ENCODE data around the gene WDR82.
A peak's percentile ranks its signal among the peaks of the same experiment; 100 is the strongest.
"Not testable (repeated sequence)": the region's sequence is repeated elsewhere in the genome, so short reads cannot be mapped to it uniquely, and the experiment has no call there.

WDR82 gene

DNA sequence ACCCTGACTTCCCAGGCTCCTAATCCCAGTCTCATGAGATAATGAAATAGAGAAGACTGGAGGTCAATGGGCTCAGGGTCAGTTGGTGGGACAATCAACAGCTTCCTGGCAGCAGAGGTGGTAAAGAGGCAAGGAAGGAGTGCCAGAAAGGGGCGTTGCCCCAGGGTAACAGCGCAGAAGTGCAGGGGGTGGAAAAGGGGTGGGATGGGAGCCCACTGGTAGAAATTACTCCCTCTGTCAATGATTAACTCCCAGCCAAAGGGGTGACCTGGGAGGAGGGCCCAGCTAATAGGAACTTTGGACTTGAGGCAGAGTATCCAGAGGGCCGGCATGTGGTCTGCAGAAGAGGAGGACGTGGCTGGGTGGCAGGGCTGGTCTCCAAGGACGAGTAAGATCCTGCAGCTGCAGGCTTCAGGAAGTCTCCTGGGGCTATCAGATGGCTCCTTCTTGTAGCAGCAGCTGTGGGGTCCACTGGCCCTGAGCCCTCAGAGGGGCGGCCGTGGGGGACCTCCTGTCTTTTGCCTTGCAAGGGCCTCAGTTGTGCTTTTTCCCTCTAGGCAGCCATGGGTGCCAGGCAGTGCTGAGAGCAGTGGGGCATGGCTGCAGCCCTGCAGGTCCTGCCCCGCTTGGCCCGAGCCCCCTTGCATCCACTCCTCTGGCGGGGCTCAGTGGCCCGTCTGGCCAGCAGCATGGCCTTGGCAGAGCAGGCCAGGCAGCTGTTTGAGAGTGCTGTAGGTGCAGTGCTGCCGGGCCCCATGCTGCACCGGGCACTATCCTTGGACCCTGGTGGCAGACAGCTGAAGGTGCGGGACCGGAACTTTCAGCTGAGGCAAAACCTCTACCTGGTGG is 11.5 kb upstream of the WDR82 start:
- Histone ChIP-seq H3K36me3 (no peaks in the 10 kb centered on the region; the same call in 1 of the 2 replicates), H3K27ac (no peak overlapping the region), H3K9me3 (ENCODE audit: severe bottlenecking) (no peaks in the 10 kb centered on the region), H3K27me3 (ENCODE audit: insufficient read depth, low read depth, severe bottlenecking) (no peaks in the 10 kb centered on the region), H3K4me3 (ENCODE audit: low read depth, low read length) (no peak overlapping the region)
- DNase-seq: no peak
- TF ChIP-seq, protein P1, sequence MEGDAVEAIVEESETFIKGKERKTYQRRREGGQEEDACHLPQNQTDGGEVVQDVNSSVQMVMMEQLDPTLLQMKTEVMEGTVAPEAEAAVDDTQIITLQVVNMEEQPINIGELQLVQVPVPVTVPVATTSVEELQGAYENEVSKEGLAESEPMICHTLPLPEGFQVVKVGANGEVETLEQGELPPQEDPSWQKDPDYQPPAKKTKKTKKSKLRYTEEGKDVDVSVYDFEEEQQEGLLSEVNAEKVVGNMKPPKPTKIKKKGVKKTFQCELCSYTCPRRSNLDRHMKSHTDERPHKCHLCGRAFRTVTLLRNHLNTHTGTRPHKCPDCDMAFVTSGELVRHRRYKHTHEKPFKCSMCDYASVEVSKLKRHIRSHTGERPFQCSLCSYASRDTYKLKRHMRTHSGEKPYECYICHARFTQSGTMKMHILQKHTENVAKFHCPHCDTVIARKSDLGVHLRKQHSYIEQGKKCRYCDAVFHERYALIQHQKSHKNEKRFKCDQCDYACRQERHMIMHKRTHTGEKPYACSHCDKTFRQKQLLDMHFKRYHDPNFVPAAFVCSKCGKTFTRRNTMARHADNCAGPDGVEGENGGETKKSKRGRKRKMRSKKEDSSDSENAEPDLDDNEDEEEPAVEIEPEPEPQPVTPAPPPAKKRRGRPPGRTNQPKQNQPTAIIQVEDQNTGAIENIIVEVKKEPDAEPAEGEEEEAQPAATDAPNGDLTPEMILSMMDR (IDR thresholded peaks at IDR 0.05; ENCODE audit: low read depth, low read length): no peak

DNA sequence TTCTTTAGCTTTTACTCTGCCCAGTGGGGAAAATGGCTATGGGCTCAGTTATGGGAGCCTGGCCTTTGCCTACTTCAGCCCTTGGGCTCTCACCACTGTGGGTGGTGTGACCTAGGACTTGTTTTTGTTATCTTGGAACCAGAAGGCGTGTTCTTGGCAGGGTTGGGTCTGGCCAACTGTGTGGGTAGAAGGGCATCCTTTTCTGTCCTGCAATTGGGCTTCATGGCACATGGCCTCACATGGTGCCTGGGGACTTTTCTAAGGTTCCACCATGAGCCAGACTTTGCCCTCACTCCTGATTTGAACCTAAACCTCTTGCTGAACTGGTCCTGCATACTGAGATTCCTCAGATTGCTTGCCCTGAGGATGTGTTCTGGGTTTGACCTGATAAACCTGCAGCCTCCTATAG is 10.9 kb upstream of the WDR82 start:
- Histone ChIP-seq H3K9me3 (ENCODE audit: severe bottlenecking) (no peaks in the 10 kb centered on the region), H3K27me3 (ENCODE audit: insufficient read depth, low read depth, severe bottlenecking) (no peaks in the 10 kb centered on the region), H3K27ac (no peak overlapping the region), H3K4me3 (ENCODE audit: low read depth, low read length) (no peak overlapping the region), H3K36me3 (no peaks in the 10 kb centered on the region; the same call in 1 of the 2 replicates)
- DNase-seq: no peak
- TF ChIP-seq, protein P1 (IDR thresholded peaks at IDR 0.05; ENCODE audit: low read depth, low read length): no peak

DNA sequence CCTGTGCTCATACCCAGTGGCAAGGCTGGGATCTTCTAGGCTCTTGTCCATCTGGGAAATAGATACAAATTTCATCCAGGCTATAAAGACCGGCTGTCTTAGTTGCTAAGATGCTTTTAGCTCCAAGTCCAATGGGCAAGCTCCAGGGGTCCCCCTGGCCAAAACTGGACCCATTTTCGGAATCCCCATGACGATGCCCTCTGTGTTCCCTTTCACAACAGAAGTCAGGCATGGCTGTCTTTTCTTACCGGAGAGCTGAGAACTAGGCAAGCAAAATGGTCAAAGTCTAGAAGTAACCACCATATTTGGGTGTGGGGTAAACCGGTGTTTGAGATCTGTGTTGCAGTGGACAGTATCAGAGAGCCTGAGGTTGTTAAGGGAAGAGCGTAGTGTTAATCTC is 10.2 kb upstream of the WDR82 start:
- TF ChIP-seq, protein P1 (IDR thresholded peaks at IDR 0.05; ENCODE audit: low read depth, low read length): no peak
- H3K9me3 ChIP-seq (ENCODE audit: severe bottlenecking): no peaks in the 10 kb centered on the region
- no peaks in the 10 kb centered on the region for H3K27me3 ChIP-seq (ENCODE audit: insufficient read depth, low read depth, severe bottlenecking)
- no peak for DNase-seq
- no peak overlapping the region for H3K4me3 ChIP-seq (ENCODE audit: low read depth, low read length)
- H3K36me3 ChIP-seq: no peaks in the 10 kb centered on the region; the same call in 1 of the 2 replicates
- no peak overlapping the region for H3K27ac ChIP-seq

DNA sequence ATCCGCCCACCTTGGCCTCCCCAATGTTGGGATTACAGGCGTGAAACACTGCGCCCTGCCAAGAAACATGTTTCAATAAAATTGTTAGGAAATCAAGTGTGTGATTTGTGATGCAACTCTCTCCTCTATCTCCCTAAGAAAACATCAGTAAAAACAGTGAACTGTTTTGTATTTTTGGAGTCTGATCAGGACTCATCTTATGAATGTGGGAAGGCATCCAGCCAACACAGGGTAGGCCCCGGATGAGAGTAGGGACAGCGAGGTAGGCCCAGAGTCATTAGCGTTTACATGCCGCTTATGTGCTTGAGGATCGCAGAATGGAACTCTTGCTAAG is 8.3 kb upstream of the WDR82 start:
- Histone ChIP-seq H3K27me3 (ENCODE audit: insufficient read depth, low read depth, severe bottlenecking) (no peaks in the 10 kb centered on the region), H3K36me3 (no peaks in the 10 kb centered on the region; the same call in 1 of the 2 replicates), H3K4me3 (ENCODE audit: low read depth, low read length) (peak overlapping the region; percentile 60; the same call in 1 of the 2 replicates), H3K27ac (no peak overlapping the region), H3K9me3 (ENCODE audit: severe bottlenecking) (no peaks in the 10 kb centered on the region)
- DNase-seq: no peak
- TF ChIP-seq, protein P1 (IDR thresholded peaks at IDR 0.05; ENCODE audit: low read depth, low read length): no peak

DNA sequence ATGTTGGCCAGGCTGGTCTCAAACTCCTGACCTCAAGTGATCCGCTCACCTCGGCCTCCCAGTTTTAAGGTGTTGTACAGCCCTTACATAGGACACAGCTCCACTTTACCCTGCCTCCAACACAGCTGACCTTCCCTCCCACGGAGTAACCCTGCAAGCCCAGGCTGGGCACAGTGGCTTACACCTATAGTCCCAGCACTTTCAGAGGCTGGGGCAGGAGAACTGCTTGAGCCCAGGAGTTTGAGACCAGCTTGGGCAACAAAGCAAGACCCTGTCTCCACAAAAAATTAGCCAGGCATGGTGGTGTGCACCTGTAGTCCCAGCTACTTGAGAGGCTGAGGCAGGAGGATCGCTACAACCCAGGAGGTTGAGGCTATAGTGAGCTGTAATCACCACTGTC is 5.6 kb upstream of the WDR82 start:
- not testable (repeated sequence) for H3K9me3 ChIP-seq (ENCODE audit: severe bottlenecking); H3K36me3 ChIP-seq; DNase-seq; H3K27ac ChIP-seq; H3K4me3 ChIP-seq (ENCODE audit: low read depth, low read length); H3K27me3 ChIP-seq (ENCODE audit: insufficient read depth, low read depth, severe bottlenecking)

DNA sequence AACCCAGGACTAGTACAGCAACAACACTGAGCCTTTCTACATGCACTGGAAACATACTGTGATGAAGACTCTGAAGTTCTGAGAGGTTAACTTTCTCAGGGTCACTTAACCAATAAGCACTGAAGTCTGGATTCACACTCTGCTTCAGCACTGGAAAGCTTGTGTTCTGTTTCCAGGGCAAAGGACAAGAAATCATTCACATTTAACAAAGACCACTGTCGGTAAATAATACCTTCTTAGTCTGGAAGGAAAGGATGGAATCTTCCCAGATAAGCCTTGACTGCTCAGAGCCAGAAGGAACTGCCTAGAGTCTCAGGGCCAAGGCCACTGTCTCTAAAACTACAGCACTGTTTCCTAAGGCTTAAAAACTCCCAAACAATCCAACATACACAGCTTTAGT is 4.9 kb upstream of the WDR82 start:
- Histone ChIP-seq H3K27me3 (ENCODE audit: insufficient read depth, low read depth, severe bottlenecking) (no peaks in the 10 kb centered on the region), H3K36me3 (no peaks in the 10 kb centered on the region; the same call in 1 of the 2 replicates), H3K27ac (no peak overlapping the region), H3K4me3 (ENCODE audit: low read depth, low read length) (no peak overlapping the region), H3K9me3 (ENCODE audit: severe bottlenecking) (no peaks in the 10 kb centered on the region)
- TF ChIP-seq, protein P1 (IDR thresholded peaks at IDR 0.05; ENCODE audit: low read depth, low read length): no peak
- no peak for DNase-seq

All from WERI-Rb-1 (cell line).